ENCODE data around the gene FAM110A. TPM values are rescaled to one million over a fixed set of nuclear protein-coding genes. Genes with fewer than 3 reads are reported as not detected.

The FAM110A gene
- total and polyA plus RNA-seq, 8 donors, result 1.8 to 8.4 (median 3.5) TPM

GRCh38 chr20:884983-885952, 51.8 kb downstream of the FAM110A start:
- intact Hi-C loops (cut with DNase I), result no loop called here
- no peak for FAIRE-seq

GRCh38 chr20:887137-887536, 53.6 kb downstream of the FAM110A start:
- no peak overlapping the region for H3K4me3 ChIP-seq
- peaks cover 0 to 6% (median 0%) of the 10 kb centered on the region in 4 donors for H3K27me3 ChIP-seq
- no peak for TF ChIP-seq CTCF (IDR thresholded peaks at IDR 0.05)
- H3K36me3 ChIP-seq, result no peaks in the 10 kb centered on the region
- intact Hi-C loops (cut with DNase I), result no loop called here
- FAIRE-seq (no peak), ATAC-seq (no peak), DNase-seq (no peak)
- H3K27ac ChIP-seq, result no peak overlapping the region
- peaks cover 0 to 8% (median 0%) of the 10 kb centered on the region in 3 donors for H3K4me1 ChIP-seq
- H3K9me3 ChIP-seq, result no peaks in the 10 kb centered on the region
- 70 to 78% methylated on average over 2 of the region's 2 CpGs for WGBS, 2 donors

More at GRCh38 chr20:884983-885952, 51.8 kb downstream of the FAM110A start:
- DNase-seq (no peak), ATAC-seq (peak in 3 of 4 donors; percentile 39 to 56 (median 41))
- H3K36me3 ChIP-seq, result no peaks in the 10 kb centered on the region
- no peaks in the 10 kb centered on the region for H3K9me3 ChIP-seq
- H3K27ac ChIP-seq, result no peak overlapping the region
- no peak overlapping the region for H3K4me3 ChIP-seq
- H3K27me3 ChIP-seq, result peaks cover 0 to 6% (median 0%) of the 10 kb centered on the region in 4 donors
- TF ChIP-seq CTCF (IDR thresholded peaks at IDR 0.05), result no peak
- H3K4me1 ChIP-seq, result no peaks in the 10 kb centered on the region
- WGBS, 2 donors, result 13 to 14% methylated on average over 41 of the region's 41 CpGs

GRCh38 chr20:888057-888456, 54.5 kb downstream of the FAM110A start:
- intact Hi-C loops (cut with DNase I), result no loop called here

GRCh38 chr20:889106-889505, 55.6 kb downstream of the FAM110A start:
- no peak for TF ChIP-seq CTCF (IDR thresholded peaks at IDR 0.05)
- H3K27me3 ChIP-seq, result peaks cover 0 to 6% (median 0%) of the 10 kb centered on the region in 4 donors
- intact Hi-C loops (cut with DNase I), result no loop called here

More at GRCh38 chr20:888057-888456, 54.5 kb downstream of the FAM110A start:
- H3K4me3 ChIP-seq, result no peak overlapping the region
- H3K27ac ChIP-seq, result no peak overlapping the region
- peak in 1 of 6 donors; percentile 36 for DNase-seq
- H3K36me3 ChIP-seq, result no peaks in the 10 kb centered on the region
- no peak for ATAC-seq
- TF ChIP-seq CTCF (IDR thresholded peaks at IDR 0.05), result no peak
- no peak for FAIRE-seq
- peaks cover 0 to 8% (median 0%) of the 10 kb centered on the region in 3 donors for H3K4me1 ChIP-seq
- WGBS, 2 donors, result 69 to 80% methylated on average over 2 of the region's 2 CpGs
- H3K27me3 ChIP-seq, result peaks cover 0 to 6% (median 0%) of the 10 kb centered on the region in 4 donors
- H3K9me3 ChIP-seq, result no peaks in the 10 kb centered on the region

More at GRCh38 chr20:889106-889505, 55.6 kb downstream of the FAM110A start:
- H3K9me3 ChIP-seq, result no peaks in the 10 kb centered on the region
- peaks cover 0 to 8% (median 0%) of the 10 kb centered on the region in 3 donors for H3K4me1 ChIP-seq
- no peak overlapping the region for H3K27ac ChIP-seq
- no peak overlapping the region for H3K4me3 ChIP-seq
- WGBS, 2 donors, result 62 to 69% methylated on average over 5 of the region's 5 CpGs
- no peaks in the 10 kb centered on the region for H3K36me3 ChIP-seq
- no peak for DNase-seq
- no peak for FAIRE-seq
- no peak for ATAC-seq
